Sigmoid colon (tissue), 7 donors: ENCODE results near the gene MKRN1. TPM values are rescaled to one million over a fixed set of nuclear protein-coding genes. Genes with fewer than 3 reads are reported as not detected.
"Not testable (repeated sequence)": the region's sequence is repeated elsewhere in the genome, so short reads cannot be mapped to it uniquely, and the experiment has no call there.

Source experiments
- DNase-seq: peaks from one replicate; pipeline ENCODE4 v3.0.0-alpha.2; 2019
- H3K27ac ChIP-seq, 4 donors: fragments of 200-600 bp; sonication (generic); one replicate each; pipeline ENCODE4 v1.5.1; 2016 to 2019; ENCODE audit warnings: mild to moderate bottlenecking in 1 of 4
- H3K27me3 ChIP-seq, 3 donors: fragments of 200-600 bp; sonication (generic); one replicate each; pipeline ENCODE4 v1.5.1; 2019; ENCODE audit warnings: mild to moderate bottlenecking in 1 of 3
- H3K36me3 ChIP-seq, 4 donors: fragments of 200-600 bp; sonication (generic); one replicate each; pipeline ENCODE4 v1.5.1; 2016 to 2019
- H3K4me1 ChIP-seq, 4 donors: fragments of 200-600 bp; sonication (generic); one replicate each; pipeline ENCODE4 v1.5.1; 2017 to 2019
- H3K4me3 ChIP-seq, 4 donors: fragments of 200-600 bp; sonication (generic); one replicate each; pipeline ENCODE4 v1.5.1; 2017 to 2019; ENCODE audit warnings: mild to moderate bottlenecking in 2 of 4, moderate library complexity in 1 of 4
- H3K9me3 ChIP-seq, 4 donors: fragments of 200-600 bp in 3 of 4; sonication (generic) in 3 of 4; one replicate each; pipeline versions ENCODE4 v1.5.1 to v1.6.1; 2013 to 2019
- CTCF ChIP-seq, 4 experiments: fragments of 450-650 bp in 3 of 4; fragments of 200-600 bp in 1 of 4; IDR thresholded peaks; one replicate each; pipeline ENCODE4 v1.5.1; 2016 to 2019; ENCODE audit warnings: antibody characterized with exemption in 4 of 4, mild to moderate bottlenecking in 3 of 4, moderate library complexity in 2 of 4
- EP300 ChIP-seq, 4 donors: sonication (generic); formaldehyde crosslinking; IDR thresholded peaks; one replicate each; pipeline ENCODE4 v1.6.1; 2017; ENCODE audit warnings: antibody characterized with exemption in 4 of 4
- POLR2A ChIP-seq, 2 donors: fragments of 450-650 bp; IDR thresholded peaks; one replicate each; pipeline ENCODE4 v1.6.1; 2016; ENCODE audit warnings: antibody characterized with exemption in 2 of 2, mild to moderate bottlenecking in 2 of 2, moderate library complexity in 2 of 2
- POLR2AphosphoS5 ChIP-seq, 4 donors: sonication (generic); formaldehyde crosslinking; IDR thresholded peaks; one replicate each; pipeline ENCODE4 v1.6.1; 2017; ENCODE audit warnings: antibody characterized with exemption in 4 of 4
- WGBS, 2 donors: extraction: QIAGEN DNeasy Blood & Tissue Kit; methylation state at CpG; one replicate each; pipeline ENCODE4 v1.1.7; 2013; 5-methylcytosine and 5-hydroxymethylcytosine counted together
- intact Hi-C: fragments of 100-400 bp; cut with DNase I; formaldehyde crosslinking; loops from one replicate; pipeline ENCODE4 v1.15.1; 2023
- polyA plus RNA-seq, 3 donors: library from polyadenylated mRNA; stranded (reverse); fragments of 200-250 nt; gene quantifications; one replicate each; pipeline ENCODE4 v1.2.3, GENCODE V29; 2013
- total RNA-seq, 4 donors: library from RNA; depleted of rRNA; stranded (reverse); fragments of >200 nt; gene quantifications; one replicate each; pipeline ENCODE4 v1.1.0, GENCODE V29; 2016
- donor health status: healthy with polysubstance abuse.
- donor health status: Bipolar disorder and iron deficiency.
- donor health status: healthy.

Gene MKRN1
- total and polyA plus RNA-seq, 7 donors: 63.5 to 118 (median 73.7) TPM

- 45 to 85% methylated on average over 4 of the region's 4 CpGs for WGBS, 2 donors
- H3K4me3 ChIP-seq: no peak overlapping the region
- no peak overlapping the region for H3K27ac ChIP-seq
- H3K4me1 ChIP-seq: no peaks in the 10 kb centered on the region
- TF ChIP-seq CTCF (IDR thresholded peaks at IDR 0.05) (no peak), POLR2AphosphoS5 (IDR thresholded peaks at IDR 0.05) (no peak), EP300 (IDR thresholded peaks at IDR 0.05) (no peak), POLR2A (IDR thresholded peaks at IDR 0.05) (no peak)
- no peaks in the 10 kb centered on the region for H3K9me3 ChIP-seq
- DNase-seq: no peak
- H3K36me3 ChIP-seq: no peaks in the 10 kb centered on the region
- intact Hi-C loops: no loop called here
- no peaks in the 10 kb centered on the region for H3K27me3 ChIP-seq
These were observed 60.7 kb downstream of the MKRN1 start for GRCh38 chr7:140418653-140419052.

- 19 to 62% methylated on average over 5 of the region's 5 CpGs for WGBS, 2 donors
- intact Hi-C loops, H3K9me3 ChIP-seq, H3K4me1 ChIP-seq, H3K27ac ChIP-seq, H3K36me3 ChIP-seq, H3K4me3 ChIP-seq, DNase-seq, H3K27me3 ChIP-seq: not testable (repeated sequence)
These were observed 61.2 kb downstream of the MKRN1 start for GRCh38 chr7:140418156-140418472.

GRCh38 chr7:140417456-140418155, 61.7 kb downstream of the MKRN1 start:
- Histone ChIP-seq H3K36me3 (no peaks in the 10 kb centered on the region), H3K27me3 (no peaks in the 10 kb centered on the region), H3K4me3 (no peak overlapping the region), H3K9me3 (no peaks in the 10 kb centered on the region), H3K4me1 (no peaks in the 10 kb centered on the region), H3K27ac (no peak overlapping the region)
- TF ChIP-seq POLR2A (IDR thresholded peaks at IDR 0.05): no peak
- no peak for TF ChIP-seq EP300 (IDR thresholded peaks at IDR 0.05)
- no peak for TF ChIP-seq CTCF (IDR thresholded peaks at IDR 0.05)
- TF ChIP-seq POLR2AphosphoS5 (IDR thresholded peaks at IDR 0.05): no peak
- WGBS, 2 donors: 55 to 62% methylated on average over 8 of the region's 8 CpGs
- no peak for DNase-seq
- intact Hi-C loops: no loop called here

GRCh38 chr7:140416560-140416959, 62.7 kb downstream of the MKRN1 start:
- no peaks in the 10 kb centered on the region for H3K36me3 ChIP-seq
- no peak overlapping the region for H3K4me3 ChIP-seq
- H3K9me3 ChIP-seq: no peaks in the 10 kb centered on the region
- intact Hi-C loops: no loop called here
- no peak overlapping the region for H3K27ac ChIP-seq
- no peaks in the 10 kb centered on the region for H3K27me3 ChIP-seq
- H3K4me1 ChIP-seq: no peaks in the 10 kb centered on the region
- WGBS, 2 donors: 18 to 65% methylated on average over 8 of the region's 8 CpGs
- no peak for DNase-seq
- TF ChIP-seq EP300 (IDR thresholded peaks at IDR 0.05): no peak
- no peak for TF ChIP-seq POLR2A (IDR thresholded peaks at IDR 0.05)
- TF ChIP-seq CTCF (IDR thresholded peaks at IDR 0.05): no peak
- TF ChIP-seq POLR2AphosphoS5 (IDR thresholded peaks at IDR 0.05): no peak

- H3K9me3 ChIP-seq, H3K4me1 ChIP-seq, H3K27me3 ChIP-seq, DNase-seq, intact Hi-C loops, H3K4me3 ChIP-seq, H3K36me3 ChIP-seq, H3K27ac ChIP-seq: not testable (repeated sequence)
- 94 to 95% methylated on average over 9 of the region's 9 CpGs for WGBS, 2 donors
These were observed 63.5 kb downstream of the MKRN1 start for GRCh38 chr7:140415816-140416215.

GRCh38 chr7:140415361-140415760, 63.9 kb downstream of the MKRN1 start:
- no peak overlapping the region for H3K27ac ChIP-seq
- H3K27me3 ChIP-seq: no peaks in the 10 kb centered on the region
- DNase-seq: no peak
- H3K4me1 ChIP-seq: no peaks in the 10 kb centered on the region
- no peak for TF ChIP-seq EP300 (IDR thresholded peaks at IDR 0.05)
- TF ChIP-seq CTCF (IDR thresholded peaks at IDR 0.05): no peak
- TF ChIP-seq POLR2A (IDR thresholded peaks at IDR 0.05): no peak
- TF ChIP-seq POLR2AphosphoS5 (IDR thresholded peaks at IDR 0.05): no peak
- no peak overlapping the region for H3K4me3 ChIP-seq
- H3K9me3 ChIP-seq: no peaks in the 10 kb centered on the region
- WGBS, 2 donors: 95 to 96% methylated on average over 3 of the region's 3 CpGs
- H3K36me3 ChIP-seq: no peaks in the 10 kb centered on the region
- intact Hi-C loops: no loop called here
